PC-9 (cell line): ENCODE data around the gene OSTC. TPM values are rescaled to one million over a fixed set of nuclear protein-coding genes. Genes with fewer than 3 reads are reported as not detected.

Experiments
- BruUV-seq: library from RNA; stranded (reverse); fragments of 400-500 nt; replicated peaks from 2 replicates; lab custom pipeline; 2021; lab: Mats Ljungman, UMichigan
- CTCF ChIA-PET: fragments of 300-600 bp; sonication (Branson Sonifier 250); formaldehyde crosslinking; loops from one replicate; lab custom pipeline; 2022; ENCODE audit warnings: antibody characterized with exemption; lab: Charles Lee
- POLR2A ChIA-PET: fragments of 300-600 bp; sonication (Branson Sonifier 250); formaldehyde crosslinking; loops from one replicate; lab custom pipeline; 2022; ENCODE audit warnings: antibody characterized with exemption; ENCODE audit not compliant: unreplicated experiment; lab: Charles Lee
- DNase-seq, 2 experiments: peaks; one replicate each; pipeline versions ENCODE4 v3.0.0 to v3.0.0-alpha.2; 2015 to 2022; ENCODE audit warnings: mixed read lengths in 1 of 2
- H2AFZ ChIP-seq: fragments of 200-600 bp; sonication (generic); 2 replicates; pipeline ENCODE4 v1.8.1; 2017; ENCODE audit warnings: antibody characterized with exemption
- H3F3A ChIP-seq: fragments of 200-600 bp; sonication (generic); 2 replicates; pipeline ENCODE4 v1.8.1; 2017; ENCODE audit warnings: antibody characterized with exemption, mild to moderate bottlenecking, low read depth; ENCODE audit not compliant: insufficient read depth
- H3K27ac ChIP-seq: fragments of 200-600 bp; sonication (generic); 2 replicates; pipeline ENCODE4 v1.6.1; 2016; ENCODE audit warnings: mixed run types
- H3K27me3 ChIP-seq: fragments of 200-600 bp; sonication (generic); 2 replicates; pipeline ENCODE4 v1.6.1; 2016; ENCODE audit warnings: low read depth, mixed run types; ENCODE audit not compliant: insufficient read depth
- H3K36me3 ChIP-seq: fragments of 200-600 bp; sonication (generic); 2 replicates; pipeline ENCODE4 v1.6.1; 2016; ENCODE audit warnings: low read depth, mixed run types
- H3K4me1 ChIP-seq: fragments of 200-600 bp; sonication (generic); replicated peaks from 2 replicates; pipeline ENCODE4 v1.6.1; 2016; ENCODE audit warnings: mixed run types; ENCODE audit not compliant: insufficient read depth
- H3K4me2 ChIP-seq: fragments of 200-600 bp; sonication (generic); 2 replicates; pipeline ENCODE4 v1.6.1; 2017; ENCODE audit warnings: mixed run types
- H3K4me3 ChIP-seq: fragments of 200-600 bp; sonication (generic); 2 replicates; pipeline ENCODE4 v1.6.1; 2016; ENCODE audit warnings: mixed run types
- H3K79me2 ChIP-seq: fragments of 200-600 bp; sonication (generic); 2 replicates; pipeline ENCODE4 v1.6.1; 2017; ENCODE audit warnings: low read depth, mixed run types
- H3K9me2 ChIP-seq: fragments of 200-600 bp; sonication (generic); 2 replicates; pipeline ENCODE4 v1.8.1; 2017; ENCODE audit warnings: mild to moderate bottlenecking; ENCODE audit not compliant: insufficient read depth
- H3K9me3 ChIP-seq: fragments of 200-600 bp; sonication (generic); 2 replicates; pipeline ENCODE4 v1.8.1; 2016; ENCODE audit warnings: low read depth; ENCODE audit not compliant: insufficient read depth
- H4K20me1 ChIP-seq: fragments of 200-600 bp; sonication (generic); 2 replicates; pipeline ENCODE4 v1.8.1; 2017; ENCODE audit not compliant: insufficient read depth
- EZH2 ChIP-seq: fragments of 200-600 bp; sonication (generic); IDR thresholded peaks from 2 replicates; pipeline ENCODE4 v1.8.0; 2017; ENCODE audit warnings: antibody characterized with exemption, low read depth
- intact Hi-C: fragments of 100-400 bp; cut with micrococcal nuclease; formaldehyde crosslinking; loops from one replicate; pipeline ENCODE4 v1.10.0; 2022; ENCODE audit not compliant: unreplicated experiment
- total RNA-seq: library from RNA; stranded (reverse); gene quantifications from 2 replicates; pipeline ENCODE4 v1.2.3, GENCODE V29; 2021
- TF ChIP-seq, protein P1 (sequence below): fragments of 200-600 bp; sonication (generic); conservative IDR thresholded peaks from 2 replicates; pipeline ENCODE4 v1.6.1; 2017; ENCODE audit warnings: mixed run types, antibody characterized with exemption, mild to moderate bottlenecking, moderate library complexity

Gene OSTC
- total RNA-seq, 1 experiment from 2014 or later, result 61.7 TPM

DNA sequence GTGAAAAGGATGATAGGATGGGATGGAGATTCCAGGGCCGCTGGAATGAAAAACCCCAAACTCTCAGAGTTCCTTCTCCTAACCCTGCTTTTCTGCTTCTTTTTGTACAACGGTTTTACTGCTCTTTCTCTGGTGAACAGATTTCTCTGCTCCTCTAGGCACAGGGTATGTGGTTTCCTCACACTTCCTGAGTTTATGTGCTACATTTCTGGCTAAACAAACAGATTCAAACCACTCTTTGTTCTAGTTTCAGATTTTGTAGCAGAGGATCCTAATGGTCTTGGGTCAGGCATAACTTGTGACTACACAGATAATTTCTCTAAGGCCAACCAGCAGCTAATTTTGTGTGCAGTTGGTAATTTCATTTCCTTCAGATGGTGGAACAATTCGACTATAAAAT lies 52.6 kb downstream of the OSTC start:
- BruUV-seq, result no TSS peak
- Histone ChIP-seq H2AFZ (no peak overlapping the region), H4K20me1 (no peaks in the 10 kb centered on the region), H3K4me1 (no peaks in the 10 kb centered on the region), H3K9me3 (no peaks in the 10 kb centered on the region), H3K27ac (no peak overlapping the region), H3K79me2 (no peaks in the 10 kb centered on the region), H3K36me3 (no peaks in the 10 kb centered on the region), H3K4me3 (no peak overlapping the region), H3K27me3 (no peaks in the 10 kb centered on the region), H3K9me2 (no peaks in the 10 kb centered on the region), H3K4me2 (no peak overlapping the region), H3F3A (no peaks in the 10 kb centered on the region)
- ChIA-PET POLR2A (no interaction called here), CTCF (no interaction called here)
- intact Hi-C loops, result no loop called here
- DNase-seq, result no peak
- TF ChIP-seq, protein P1, sequence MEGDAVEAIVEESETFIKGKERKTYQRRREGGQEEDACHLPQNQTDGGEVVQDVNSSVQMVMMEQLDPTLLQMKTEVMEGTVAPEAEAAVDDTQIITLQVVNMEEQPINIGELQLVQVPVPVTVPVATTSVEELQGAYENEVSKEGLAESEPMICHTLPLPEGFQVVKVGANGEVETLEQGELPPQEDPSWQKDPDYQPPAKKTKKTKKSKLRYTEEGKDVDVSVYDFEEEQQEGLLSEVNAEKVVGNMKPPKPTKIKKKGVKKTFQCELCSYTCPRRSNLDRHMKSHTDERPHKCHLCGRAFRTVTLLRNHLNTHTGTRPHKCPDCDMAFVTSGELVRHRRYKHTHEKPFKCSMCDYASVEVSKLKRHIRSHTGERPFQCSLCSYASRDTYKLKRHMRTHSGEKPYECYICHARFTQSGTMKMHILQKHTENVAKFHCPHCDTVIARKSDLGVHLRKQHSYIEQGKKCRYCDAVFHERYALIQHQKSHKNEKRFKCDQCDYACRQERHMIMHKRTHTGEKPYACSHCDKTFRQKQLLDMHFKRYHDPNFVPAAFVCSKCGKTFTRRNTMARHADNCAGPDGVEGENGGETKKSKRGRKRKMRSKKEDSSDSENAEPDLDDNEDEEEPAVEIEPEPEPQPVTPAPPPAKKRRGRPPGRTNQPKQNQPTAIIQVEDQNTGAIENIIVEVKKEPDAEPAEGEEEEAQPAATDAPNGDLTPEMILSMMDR, result no peak
- TF ChIP-seq EZH2, result no peak

DNA sequence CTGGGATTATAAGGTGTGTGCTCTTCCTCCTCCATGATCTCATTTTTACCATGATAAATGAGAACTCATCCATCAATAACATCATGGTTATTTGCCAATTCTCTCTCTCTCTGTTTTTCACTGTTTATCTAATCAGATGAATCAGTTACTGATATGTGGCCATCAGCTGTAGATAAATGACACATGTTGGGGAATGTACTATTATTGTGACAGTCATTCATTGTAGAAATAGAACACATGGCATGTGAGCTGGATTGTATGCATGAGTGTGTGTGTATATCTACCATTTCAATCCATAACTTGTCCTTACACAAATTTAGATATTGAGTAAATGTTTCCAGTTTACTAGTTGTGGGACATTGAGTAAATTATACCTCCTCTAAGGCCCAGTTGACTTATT lies 53.0 kb downstream of the OSTC start:
- BruUV-seq, result no TSS peak
- H3K4me1 ChIP-seq, result no peaks in the 10 kb centered on the region
- no peak for DNase-seq
- no peak overlapping the region for H3K27ac ChIP-seq
- POLR2A ChIA-PET, result no interaction called here
- no peaks in the 10 kb centered on the region for H3K9me3 ChIP-seq
- H4K20me1 ChIP-seq, result no peaks in the 10 kb centered on the region
- H3F3A ChIP-seq, result no peaks in the 10 kb centered on the region
- intact Hi-C loops, result no loop called here
- no peak overlapping the region for H3K4me3 ChIP-seq
- H3K9me2 ChIP-seq, result no peaks in the 10 kb centered on the region
- H3K4me2 ChIP-seq, result no peak overlapping the region
- no peak overlapping the region for H2AFZ ChIP-seq
- CTCF ChIA-PET, result no interaction called here
- no peaks in the 10 kb centered on the region for H3K79me2 ChIP-seq
- no peaks in the 10 kb centered on the region for H3K27me3 ChIP-seq
- TF ChIP-seq EZH2, result no peak
- TF ChIP-seq, protein P1, result no peak
- no peaks in the 10 kb centered on the region for H3K36me3 ChIP-seq

DNA sequence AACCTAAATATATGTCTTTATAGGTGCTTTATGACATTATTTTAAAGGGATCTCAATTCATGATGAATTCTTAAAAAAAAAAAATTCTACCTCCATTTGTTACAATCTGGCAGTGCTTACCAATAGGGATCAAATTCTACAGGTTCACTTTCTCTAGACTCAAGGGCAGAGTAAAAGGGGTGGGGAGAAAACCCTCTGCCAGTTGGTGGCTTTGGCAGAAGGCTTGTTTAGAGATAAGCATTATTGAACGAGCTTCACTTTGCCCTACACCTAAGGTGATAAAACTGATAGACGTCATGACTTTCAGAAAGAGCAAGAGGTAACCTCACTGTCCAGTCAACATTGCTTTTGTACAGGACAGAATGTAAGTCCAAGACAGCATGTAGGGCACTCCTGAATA lies 53.6 kb downstream of the OSTC start:
- DNase-seq, result no peak
- no TSS peak for BruUV-seq

More for the DNA sequence above, 53.6 kb downstream of the OSTC start:
- Histone ChIP-seq H3K9me2 (no peaks in the 10 kb centered on the region), H3K27me3 (no peaks in the 10 kb centered on the region), H3K4me2 (no peak overlapping the region), H3K79me2 (no peaks in the 10 kb centered on the region), H3K36me3 (no peaks in the 10 kb centered on the region), H3K4me3 (no peak overlapping the region), H3K4me1 (no peaks in the 10 kb centered on the region), H4K20me1 (no peaks in the 10 kb centered on the region), H3K27ac (no peak overlapping the region), H3K9me3 (no peaks in the 10 kb centered on the region), H3F3A (no peaks in the 10 kb centered on the region), H2AFZ (no peak overlapping the region)
- CTCF ChIA-PET, result no interaction called here
- POLR2A ChIA-PET, result no interaction called here
- intact Hi-C loops, result no loop called here
- TF ChIP-seq, protein P1, result no peak
- no peak for TF ChIP-seq EZH2
